ENCODE results near the gene EN1. TPM values are rescaled to one million over a fixed set of nuclear protein-coding genes. Genes with fewer than 3 reads are reported as not detected.

The EN1 gene
- total and polyA plus RNA-seq, 2 donors (not counting 1 experiment from before 2014, with no cell fraction given) = not detected

DNA sequence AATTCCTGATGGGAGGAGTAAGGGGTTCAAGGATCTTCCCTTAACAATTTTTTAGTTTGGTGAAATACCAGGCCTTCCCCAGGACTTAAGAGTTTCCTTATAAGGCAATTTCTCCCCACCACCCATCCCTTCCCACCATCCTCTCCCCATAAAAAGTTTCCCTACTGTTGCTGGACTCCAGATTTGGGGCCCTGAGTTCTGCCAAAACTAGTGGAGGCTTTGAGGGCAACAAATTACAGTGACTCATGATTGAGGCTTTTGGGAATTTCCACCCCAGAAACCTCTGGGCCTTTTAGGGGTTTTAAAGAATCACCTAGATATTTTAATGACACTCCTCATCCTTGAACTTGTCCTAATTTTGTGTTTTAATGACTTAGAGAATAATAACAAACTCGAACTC lies 14.3 kb upstream of the EN1 start:
- no peaks in the 10 kb centered on the region for H3K4me1 ChIP-seq (ENCODE audit: control insufficient read depth, extremely low read depth, insufficient read depth, low read length)
- no peaks in the 10 kb centered on the region for H3K79me2 ChIP-seq (ENCODE audit: control insufficient read depth, insufficient read depth, low read length)
- H3K27me3 ChIP-seq (ENCODE audit: control insufficient read depth, insufficient read depth, low read length) = peaks cover 35% of the 10 kb centered on the region
- no peak overlapping the region for H3K4me2 ChIP-seq (ENCODE audit: extremely low read depth, insufficient read depth, low read length)
- H3K9ac ChIP-seq (ENCODE audit: insufficient read depth, low read length) = no peak overlapping the region
- H3K4me3 ChIP-seq (replicated peaks in 1 of 4; ENCODE audit: control extremely low read depth in 1 of 4, insufficient read depth in 1 of 4, low read depth in 3 of 4, low read length in 4 of 4) = no peak overlapping the region
- H3K9me3 ChIP-seq (ENCODE audit: control insufficient read depth, insufficient read depth, low read depth, low read length) = no peaks in the 10 kb centered on the region
- no peak overlapping the region for H2AFZ ChIP-seq (ENCODE audit: low read length)
- H3K36me3 ChIP-seq (ENCODE audit: control insufficient read depth, insufficient read depth, low read length) = no peaks in the 10 kb centered on the region
- DNase-seq (ENCODE audit: low read depth in 2 of 2) = no peak
- no peak overlapping the region for H3K27ac ChIP-seq (ENCODE audit: insufficient read depth, low read length)
- H4K20me1 ChIP-seq (ENCODE audit: control insufficient read depth, extremely low read depth, insufficient read depth, low read length) = no peaks in the 10 kb centered on the region
- no peak for TF ChIP-seq EZH2 (IDR thresholded peaks at IDR 0.05; ENCODE audit: low read length, missing control alignments)
- TF ChIP-seq, protein P1, sequence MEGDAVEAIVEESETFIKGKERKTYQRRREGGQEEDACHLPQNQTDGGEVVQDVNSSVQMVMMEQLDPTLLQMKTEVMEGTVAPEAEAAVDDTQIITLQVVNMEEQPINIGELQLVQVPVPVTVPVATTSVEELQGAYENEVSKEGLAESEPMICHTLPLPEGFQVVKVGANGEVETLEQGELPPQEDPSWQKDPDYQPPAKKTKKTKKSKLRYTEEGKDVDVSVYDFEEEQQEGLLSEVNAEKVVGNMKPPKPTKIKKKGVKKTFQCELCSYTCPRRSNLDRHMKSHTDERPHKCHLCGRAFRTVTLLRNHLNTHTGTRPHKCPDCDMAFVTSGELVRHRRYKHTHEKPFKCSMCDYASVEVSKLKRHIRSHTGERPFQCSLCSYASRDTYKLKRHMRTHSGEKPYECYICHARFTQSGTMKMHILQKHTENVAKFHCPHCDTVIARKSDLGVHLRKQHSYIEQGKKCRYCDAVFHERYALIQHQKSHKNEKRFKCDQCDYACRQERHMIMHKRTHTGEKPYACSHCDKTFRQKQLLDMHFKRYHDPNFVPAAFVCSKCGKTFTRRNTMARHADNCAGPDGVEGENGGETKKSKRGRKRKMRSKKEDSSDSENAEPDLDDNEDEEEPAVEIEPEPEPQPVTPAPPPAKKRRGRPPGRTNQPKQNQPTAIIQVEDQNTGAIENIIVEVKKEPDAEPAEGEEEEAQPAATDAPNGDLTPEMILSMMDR (conservative IDR thresholded peaks at IDR 0.05 in 1 of 2, IDR thresholded peaks at IDR 0.05 in 1 of 2; ENCODE audit: low read depth in 1 of 2, low read length in 2 of 2) = no peak

DNA sequence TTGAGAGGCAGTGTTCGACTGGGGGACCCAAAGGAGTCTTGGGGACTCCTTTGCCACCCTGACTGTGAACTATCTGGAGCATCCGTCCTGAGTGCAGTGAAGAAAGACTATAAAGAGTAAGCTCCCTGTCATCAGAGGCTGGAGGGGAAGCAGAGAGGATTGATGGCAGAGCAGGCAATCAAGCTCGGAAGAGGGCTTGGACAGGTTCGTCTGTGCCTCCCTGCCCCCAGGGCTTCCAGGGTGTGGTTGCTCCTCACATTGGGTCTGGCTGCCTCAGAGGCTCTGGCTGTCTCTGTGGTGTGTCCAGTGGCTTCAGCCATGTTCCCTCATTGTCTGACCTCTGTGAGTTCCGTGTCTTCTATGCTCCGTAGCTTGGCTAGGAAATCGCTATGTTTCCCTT lies 13.8 kb upstream of the EN1 start:
- no peak overlapping the region for H2AFZ ChIP-seq (ENCODE audit: low read length)
- no peak overlapping the region for H3K27ac ChIP-seq (ENCODE audit: insufficient read depth, low read length)
- no peaks in the 10 kb centered on the region for H3K4me1 ChIP-seq (ENCODE audit: control insufficient read depth, extremely low read depth, insufficient read depth, low read length)
- H3K36me3 ChIP-seq (ENCODE audit: control insufficient read depth, insufficient read depth, low read length) = no peaks in the 10 kb centered on the region
- no peaks in the 10 kb centered on the region for H4K20me1 ChIP-seq (ENCODE audit: control insufficient read depth, extremely low read depth, insufficient read depth, low read length)
- DNase-seq (ENCODE audit: low read depth in 2 of 2) = no peak
- H3K27me3 ChIP-seq (ENCODE audit: control insufficient read depth, insufficient read depth, low read length) = peaks cover 39% of the 10 kb centered on the region
- H3K4me2 ChIP-seq (ENCODE audit: extremely low read depth, insufficient read depth, low read length) = no peak overlapping the region
- TF ChIP-seq, protein P1 (conservative IDR thresholded peaks at IDR 0.05 in 1 of 2, IDR thresholded peaks at IDR 0.05 in 1 of 2; ENCODE audit: low read depth in 1 of 2, low read length in 2 of 2) = no peak
- no peak for TF ChIP-seq EZH2 (IDR thresholded peaks at IDR 0.05; ENCODE audit: low read length, missing control alignments)
- no peaks in the 10 kb centered on the region for H3K79me2 ChIP-seq (ENCODE audit: control insufficient read depth, insufficient read depth, low read length)
- no peak overlapping the region for H3K9ac ChIP-seq (ENCODE audit: insufficient read depth, low read length)
- no peaks in the 10 kb centered on the region for H3K9me3 ChIP-seq (ENCODE audit: control insufficient read depth, insufficient read depth, low read depth, low read length)
- no peak overlapping the region for H3K4me3 ChIP-seq (replicated peaks in 1 of 4; ENCODE audit: control extremely low read depth in 1 of 4, insufficient read depth in 1 of 4, low read depth in 3 of 4, low read length in 4 of 4)

DNA sequence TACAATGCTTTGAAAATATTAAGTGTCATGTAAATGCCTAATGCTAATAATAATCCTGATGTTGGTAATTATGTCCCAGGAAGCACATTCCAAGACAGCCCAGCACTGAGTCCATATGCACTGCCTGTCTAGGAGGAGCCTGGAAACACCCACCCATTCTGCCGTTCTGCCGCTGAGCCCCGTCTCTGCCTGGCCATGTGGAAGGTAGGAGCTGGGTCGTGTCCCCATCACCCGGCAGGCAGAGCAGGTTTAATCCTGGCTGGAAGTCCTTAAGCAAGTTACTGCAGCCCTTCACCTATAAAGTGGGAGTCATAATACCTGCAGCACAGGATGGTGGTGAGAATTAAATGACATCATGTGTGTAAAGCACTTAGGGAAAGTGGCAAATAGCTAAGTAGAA lies 13.1 kb upstream of the EN1 start:
- no peak overlapping the region for H3K27ac ChIP-seq (ENCODE audit: insufficient read depth, low read length)
- TF ChIP-seq, protein P1 (conservative IDR thresholded peaks at IDR 0.05 in 1 of 2, IDR thresholded peaks at IDR 0.05 in 1 of 2; ENCODE audit: low read depth in 1 of 2, low read length in 2 of 2) = no peak
- no peak for TF ChIP-seq EZH2 (IDR thresholded peaks at IDR 0.05; ENCODE audit: low read length, missing control alignments)
- H3K4me2 ChIP-seq (ENCODE audit: extremely low read depth, insufficient read depth, low read length) = no peak overlapping the region
- no peaks in the 10 kb centered on the region for H3K79me2 ChIP-seq (ENCODE audit: control insufficient read depth, insufficient read depth, low read length)
- no peaks in the 10 kb centered on the region for H4K20me1 ChIP-seq (ENCODE audit: control insufficient read depth, extremely low read depth, insufficient read depth, low read length)
- no peak for DNase-seq (ENCODE audit: low read depth in 2 of 2)
- H3K4me3 ChIP-seq (replicated peaks in 1 of 4; ENCODE audit: control extremely low read depth in 1 of 4, insufficient read depth in 1 of 4, low read depth in 3 of 4, low read length in 4 of 4) = no peak overlapping the region
- H3K9me3 ChIP-seq (ENCODE audit: control insufficient read depth, insufficient read depth, low read depth, low read length) = no peaks in the 10 kb centered on the region
- H3K27me3 ChIP-seq (ENCODE audit: control insufficient read depth, insufficient read depth, low read length) = peaks cover 44% of the 10 kb centered on the region
- no peaks in the 10 kb centered on the region for H3K4me1 ChIP-seq (ENCODE audit: control insufficient read depth, extremely low read depth, insufficient read depth, low read length)
- no peaks in the 10 kb centered on the region for H3K36me3 ChIP-seq (ENCODE audit: control insufficient read depth, insufficient read depth, low read length)
- no peak overlapping the region for H3K9ac ChIP-seq (ENCODE audit: insufficient read depth, low read length)
- no peak overlapping the region for H2AFZ ChIP-seq (ENCODE audit: low read length)

Measured in fibroblast of lung (primary cell).